Activated CD4-positive, alpha-beta T cell treated with anti-CD3 and anti-CD28 coated beads, Interleukin-2, amount 50 U/mL, for 48 hours (primary cell): ENCODE measurements around the gene SLC38A6.

Experiments used
- DNase-seq, 2 experiments: peaks; one replicate each; pipeline ENCODE4 v3.0.0-alpha.2; 2020

SLC38A6 gene

DNA sequence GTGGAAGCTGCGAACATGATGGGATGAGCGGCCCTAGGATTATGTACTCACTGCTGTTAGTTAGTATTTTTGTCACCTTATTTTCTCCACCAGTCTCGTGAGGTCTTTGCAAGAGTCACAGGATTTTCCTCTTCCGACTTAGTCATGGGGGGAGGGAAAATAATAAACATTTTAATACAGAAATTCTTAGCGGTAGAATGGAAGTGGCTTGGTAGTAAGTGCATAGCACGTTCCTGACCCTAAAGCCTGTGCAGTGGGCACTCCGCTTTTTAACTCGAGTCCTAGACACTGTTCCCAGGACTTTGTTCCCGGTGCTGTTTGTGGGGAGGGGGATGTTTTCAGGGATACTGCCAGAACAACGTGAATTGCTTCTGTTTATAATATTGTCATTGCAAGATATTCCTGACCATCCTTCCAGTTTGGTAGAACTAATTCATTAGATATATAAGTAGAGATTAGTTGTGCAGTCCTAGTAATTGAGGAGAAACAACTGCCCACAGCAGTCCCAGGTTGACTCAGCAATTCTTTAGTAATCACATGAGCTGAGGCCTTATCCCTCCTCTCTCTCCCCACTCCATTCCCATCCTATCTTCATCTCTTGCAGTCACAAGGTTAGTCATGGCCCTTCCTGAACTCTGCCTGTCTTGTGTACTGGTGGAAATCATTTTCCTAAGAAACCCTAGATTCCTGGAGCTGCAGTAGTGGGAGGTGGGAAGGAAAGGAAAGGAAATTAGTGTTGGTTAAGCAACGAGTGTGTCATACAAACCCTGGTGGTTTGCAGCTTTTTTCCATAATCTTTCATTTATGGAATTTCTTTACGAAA is 799 bp downstream of the SLC38A6 start:
- DNase-seq: no peak

DNA sequence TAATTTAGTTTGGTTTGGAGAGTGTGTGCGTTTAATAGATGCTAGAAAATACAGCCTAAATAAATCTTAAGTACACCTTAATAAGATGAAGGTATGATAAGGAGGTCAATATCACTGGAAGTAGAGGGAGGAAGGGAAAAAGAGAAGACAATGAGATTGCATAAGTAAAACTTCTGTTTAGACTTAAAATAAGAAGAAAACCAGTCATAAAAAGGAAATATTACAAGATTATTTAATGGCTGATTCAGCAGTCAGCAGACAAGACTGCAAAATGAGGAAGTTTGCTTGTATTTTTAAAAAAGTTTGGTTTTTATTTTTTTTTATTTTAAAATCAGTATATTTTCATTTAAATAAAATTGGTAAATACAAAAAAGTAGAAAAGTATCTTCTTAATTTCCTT is 3.2 kb downstream of the SLC38A6 start:
- no peak for DNase-seq

DNA sequence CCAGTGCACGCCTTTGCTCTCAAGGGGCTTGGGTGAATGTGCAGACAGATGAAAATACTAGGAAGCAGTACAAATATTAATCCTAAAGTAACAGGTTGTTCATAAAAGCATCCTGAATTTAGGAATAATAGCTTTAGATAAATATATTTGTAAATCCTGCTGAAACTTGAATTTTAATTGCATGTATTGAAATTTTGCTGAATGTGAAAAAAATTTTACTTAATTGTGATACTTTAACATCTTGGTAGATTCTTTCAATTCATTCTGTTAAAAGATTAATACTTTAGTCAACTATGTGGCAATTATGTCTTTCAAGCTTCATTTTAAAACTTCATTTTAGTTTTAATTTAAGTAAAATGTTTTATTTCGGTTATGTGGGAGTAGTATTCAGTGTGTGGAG is 5.5 kb downstream of the SLC38A6 start:
- DNase-seq: no peak

DNA sequence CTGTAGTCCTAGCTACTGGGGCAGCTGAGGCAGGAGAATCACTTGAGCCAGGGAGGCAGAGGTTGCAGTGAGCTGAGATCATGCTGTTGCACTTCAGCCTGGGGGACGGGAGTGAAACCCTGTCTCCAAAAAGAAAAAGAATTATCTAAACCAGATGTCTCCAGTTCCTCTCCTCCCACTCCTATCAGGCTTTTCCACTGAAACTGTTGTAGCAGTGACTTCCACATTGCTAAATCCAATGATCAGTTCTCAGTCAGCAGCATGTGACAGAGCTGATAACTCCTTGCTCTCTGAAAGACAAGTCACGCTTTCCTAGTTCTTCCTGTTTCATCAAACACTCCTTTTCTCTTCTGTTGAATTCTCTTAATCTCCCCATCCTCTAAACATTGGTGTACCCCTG is 8.6 kb downstream of the SLC38A6 start:
- no peak for DNase-seq

DNA sequence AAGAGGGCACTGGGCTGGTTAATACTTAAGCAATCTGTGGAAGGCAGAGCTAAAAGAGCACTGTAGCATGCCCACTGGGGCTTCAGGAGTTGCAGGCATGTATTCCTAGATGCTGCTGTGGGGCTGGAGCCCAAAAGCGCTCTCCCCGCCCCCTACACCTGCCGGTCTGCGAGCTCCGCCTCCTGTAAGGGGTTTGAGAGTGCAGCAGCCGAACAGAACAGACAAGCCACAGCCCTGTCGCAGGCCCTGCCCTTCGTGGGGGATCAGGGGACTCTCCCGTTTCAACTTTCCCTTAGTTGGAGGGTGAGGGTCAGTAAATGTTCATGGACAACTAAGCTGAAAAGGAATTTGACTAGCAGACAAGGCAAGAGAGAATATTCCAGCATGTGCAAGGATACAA is 17.6 kb downstream of the SLC38A6 start:
- no peak for DNase-seq

DNA sequence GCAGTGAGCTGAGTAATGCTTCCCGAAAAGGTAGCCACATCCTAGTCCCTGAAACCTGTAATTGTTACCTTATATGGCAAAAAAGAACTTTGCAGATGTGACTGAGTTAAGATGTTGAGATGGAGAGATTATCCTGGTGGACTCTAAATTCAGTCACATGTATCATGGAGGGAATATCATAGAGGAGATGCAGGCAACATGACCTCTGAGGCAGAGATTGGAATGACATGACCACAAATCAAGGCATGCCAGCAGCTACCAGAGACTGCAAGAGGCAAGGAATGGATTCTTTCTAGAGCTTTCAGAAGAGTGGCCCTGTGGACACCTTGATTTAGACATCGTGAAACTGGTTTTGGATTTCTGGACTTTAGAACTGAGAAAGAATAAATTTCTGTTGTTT is 18.5 kb downstream of the SLC38A6 start:
- no peak for DNase-seq

DNA sequence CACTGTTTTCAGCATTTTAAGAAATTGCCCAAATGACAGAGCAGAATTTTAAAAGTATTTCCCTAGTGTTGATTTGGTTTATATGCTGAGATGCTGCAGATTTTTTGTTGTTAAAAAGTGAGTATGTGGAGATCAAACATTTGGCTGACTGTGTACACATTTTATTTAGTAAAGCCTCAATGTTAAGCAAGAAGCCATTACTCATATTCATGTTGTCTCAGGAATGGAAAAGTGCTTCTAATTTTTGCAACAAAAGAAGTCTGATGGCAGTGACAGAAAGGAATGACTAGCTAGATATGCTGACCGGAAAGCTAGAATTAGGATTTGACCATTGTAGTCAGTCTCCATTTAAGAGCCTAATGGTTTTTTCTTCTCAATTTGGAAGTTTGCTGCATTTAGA is 22.5 kb downstream of the SLC38A6 start:
- no peak for DNase-seq

GRCh38 chr14:61019537-61019936 is 38.5 kb downstream of the SLC38A6 start:
- no peak for DNase-seq

- peak; percentile 34 to 56 for DNase-seq
These were observed 44.5 kb downstream of the SLC38A6 start for GRCh38 chr14:61025251-61026223.

- DNase-seq: no peak
These were observed 45.5 kb downstream of the SLC38A6 start for GRCh38 chr14:61026526-61026925.

DNA sequence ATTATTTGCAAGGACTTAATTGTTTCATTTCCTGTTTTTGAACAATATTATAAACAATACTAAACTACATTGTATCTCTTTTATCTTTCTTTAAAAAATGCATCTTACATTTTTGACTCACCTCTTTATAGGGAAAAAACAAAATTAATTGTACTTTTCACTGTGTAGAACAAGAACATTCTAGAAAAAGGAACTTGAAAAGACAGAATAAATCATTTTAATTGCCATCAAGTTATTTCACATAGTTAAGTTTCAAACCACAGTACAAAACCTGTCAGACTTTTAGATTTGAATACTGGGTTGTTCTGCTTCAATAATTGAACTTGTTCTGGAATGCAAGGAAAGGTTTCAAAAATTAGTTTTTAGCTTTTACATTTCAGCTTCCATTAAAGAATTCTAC is 50.0 kb downstream of the SLC38A6 start:
- DNase-seq: no peak

DNA sequence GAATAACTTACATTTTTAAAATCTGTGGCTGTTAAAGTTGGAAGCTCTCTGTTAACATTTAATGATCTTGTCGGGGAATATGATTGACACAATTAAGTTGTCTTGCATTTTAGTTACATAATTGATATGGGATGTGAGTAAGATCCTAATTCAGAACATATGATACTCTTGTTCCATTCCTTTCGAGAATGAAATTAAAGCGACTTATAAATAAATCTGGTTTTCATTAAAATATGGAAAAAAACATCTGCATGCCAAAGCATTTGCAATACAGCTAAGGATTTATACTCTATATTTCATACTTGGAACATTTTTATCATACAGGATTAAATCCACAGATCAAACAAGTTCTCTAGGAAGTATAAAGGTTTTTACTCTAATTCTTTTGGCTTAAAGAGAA is 52.0 kb downstream of the SLC38A6 start:
- no peak for DNase-seq

DNA sequence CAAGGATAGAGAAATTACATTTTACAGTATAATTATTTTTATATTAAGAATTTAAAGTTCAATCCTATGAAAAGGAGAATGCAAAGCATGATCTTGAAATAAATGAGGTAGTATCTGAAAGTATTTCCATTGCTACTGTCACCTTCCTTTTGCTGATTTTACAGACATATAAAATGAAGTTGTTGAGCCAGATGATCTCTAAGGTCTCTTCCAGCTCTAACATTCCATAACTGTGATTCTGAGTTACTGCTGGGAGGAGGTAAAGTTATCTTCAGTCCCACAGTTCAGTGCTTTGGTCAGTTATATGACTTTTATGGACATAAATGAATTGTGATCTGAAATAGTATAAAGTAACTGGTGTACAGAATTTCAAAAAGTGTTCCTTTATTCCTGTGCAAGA is 52.8 kb downstream of the SLC38A6 start:
- no peak for DNase-seq

GRCh38 chr14:61034416-61035120 is 53.5 kb downstream of the SLC38A6 start:
- DNase-seq: no peak

- no peak for DNase-seq
These were observed 56.2 kb downstream of the SLC38A6 start for GRCh38 chr14:61037215-61037614.

DNA sequence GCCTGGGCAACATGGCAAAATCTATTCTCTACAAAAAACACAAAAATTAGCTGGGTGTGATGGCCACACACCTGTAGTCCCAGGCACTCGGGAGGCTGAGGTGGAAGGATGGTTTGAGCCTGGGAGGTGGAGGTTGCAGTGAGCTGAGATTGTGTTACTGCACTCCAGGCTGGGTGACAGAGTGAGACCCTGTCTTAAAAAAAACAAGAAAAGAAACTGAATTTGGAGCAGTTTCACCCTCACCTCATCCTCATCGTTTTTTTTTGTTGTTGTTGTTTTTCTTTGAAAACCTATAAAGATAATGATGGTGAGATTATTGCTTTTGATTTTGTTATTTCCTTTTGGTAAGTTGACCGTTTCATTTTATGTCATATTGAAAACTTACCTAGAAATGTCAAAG is 60.7 kb downstream of the SLC38A6 start:
- DNase-seq: no peak

GRCh38 chr14:61042220-61042619 is 61.2 kb downstream of the SLC38A6 start:
- no peak for DNase-seq

- DNase-seq: no peak
These were observed 62.5 kb downstream of the SLC38A6 start for GRCh38 chr14:61043506-61043905.

- no peak for DNase-seq
These were observed 66.0 kb downstream of the SLC38A6 start for GRCh38 chr14:61047021-61047420.

DNA sequence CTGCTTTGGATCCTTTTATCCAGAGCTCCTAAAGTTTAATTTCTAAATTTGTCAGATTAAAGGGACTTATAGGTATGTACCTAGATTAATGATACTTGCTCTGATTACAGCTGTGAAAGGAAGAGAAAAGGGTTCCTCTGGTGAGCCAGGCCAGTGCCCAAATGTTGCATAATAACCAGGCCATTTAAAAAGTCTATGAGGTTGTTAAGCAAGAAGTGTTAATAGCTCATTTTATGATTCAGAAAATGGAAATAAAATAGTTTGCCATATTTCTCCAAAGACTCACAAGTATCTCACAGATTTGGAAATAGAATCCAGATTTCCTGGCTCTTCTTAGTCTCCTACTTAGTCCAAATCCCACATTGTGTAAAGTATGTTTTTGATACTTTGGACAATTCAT is 67.6 kb downstream of the SLC38A6 start:
- no peak for DNase-seq

GRCh38 chr14:61050417-61050816 is 69.4 kb downstream of the SLC38A6 start:
- DNase-seq: no peak

DNA sequence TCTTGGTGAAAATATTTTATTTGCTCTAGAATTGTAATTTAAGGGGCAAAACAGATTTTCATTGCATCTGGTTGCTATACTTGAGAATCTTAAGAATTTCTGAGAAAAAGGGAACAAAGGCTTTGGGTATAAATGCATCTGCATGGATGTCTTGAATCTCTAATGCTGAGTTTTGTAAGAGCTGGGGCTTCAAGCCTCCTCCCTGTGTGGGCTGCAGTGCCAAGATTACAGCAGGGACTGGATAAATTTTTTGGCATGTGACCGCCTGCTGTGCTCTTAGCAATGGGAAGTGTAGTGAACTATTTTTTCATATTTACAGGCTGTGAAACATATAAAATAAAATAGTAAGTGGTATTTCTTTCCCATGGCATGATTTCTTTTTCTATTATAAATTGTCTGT is 70.0 kb downstream of the SLC38A6 start:
- no peak for DNase-seq

DNA sequence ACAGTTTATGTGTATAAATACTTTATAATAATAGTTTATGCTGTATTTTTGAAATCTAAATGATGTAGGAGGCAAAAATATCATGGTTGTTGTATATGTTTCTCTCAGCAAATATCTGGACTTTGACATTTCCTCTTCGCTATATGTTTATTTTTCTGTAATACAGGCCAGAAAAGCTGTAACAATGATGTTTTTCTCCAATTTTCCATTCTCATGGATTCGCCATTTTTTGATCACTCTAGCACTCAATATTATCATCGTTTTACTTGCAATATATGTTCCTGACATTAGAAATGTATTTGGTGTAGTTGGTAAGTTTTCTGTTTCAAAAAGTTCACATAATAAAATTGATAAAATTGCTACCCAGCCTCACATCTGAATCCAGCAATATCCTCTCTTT is 70.6 kb downstream of the SLC38A6 start:
- DNase-seq: no peak
